SK-N-SH treated with all-trans-retinoic acid at 6 μM for 48 hours (cell line): ENCODE measurements around the gene BACH1.

Experiments used
- ATAC-seq: fragments of 200-7000 bp; cut with Tn5 transposase; 3 replicates; pipeline ENCODE4 v1.9.1; 2020; ENCODE audit warnings: mild to moderate bottlenecking, moderate library complexity
- ARNTL ChIP-seq: fragments of 450-650 bp; formaldehyde crosslinking; IDR thresholded peaks from 2 replicates; pipeline ENCODE4 v1.5.0; 2020; ENCODE audit warnings: low read depth, mild to moderate bottlenecking, moderate library complexity, borderline replicate concordance
- BACH2 ChIP-seq: fragments of 250-450 bp; sonication (Bioruptor Pico); IDR thresholded peaks from 2 replicates; pipeline ENCODE4 v1.9.0; 2021; ENCODE audit warnings: mild to moderate bottlenecking, borderline replicate concordance
- ESRRG ChIP-seq: fragments of 250-450 bp; sonication (Bioruptor Pico); IDR thresholded peaks from 2 replicates; pipeline ENCODE4 v1.6.1; 2021; ENCODE audit warnings: mild to moderate bottlenecking
- GLIS3 ChIP-seq: fragments of 250-450 bp; sonication (Bioruptor Pico); IDR thresholded peaks from 2 replicates; pipeline ENCODE4 v1.5.0; 2020; ENCODE audit warnings: mild to moderate bottlenecking, moderate library complexity
- ISL1 ChIP-seq: fragments of 250-450 bp; sonication (Bioruptor Pico); IDR thresholded peaks from 2 replicates; pipeline ENCODE4 v2.1.2; 2022; ENCODE audit warnings: mild to moderate bottlenecking, moderate library complexity
- OSR1 ChIP-seq: fragments of 250-450 bp; sonication (Bioruptor Pico); IDR thresholded peaks from 2 replicates; pipeline ENCODE4 v1.8.0; 2022; ENCODE audit warnings: moderate library complexity, mild to moderate bottlenecking, inconsistent platforms
- PPARA ChIP-seq: fragments of 250-450 bp; sonication (Bioruptor Pico); IDR thresholded peaks from 2 replicates; pipeline ENCODE4 v1.5.0; 2020; ENCODE audit warnings: mild to moderate bottlenecking, borderline replicate concordance
- RARB ChIP-seq: fragments of 250-450 bp; sonication (Bioruptor Pico); IDR thresholded peaks from 2 replicates; pipeline ENCODE4 v1.8.0; 2021; ENCODE audit warnings: mild to moderate bottlenecking, moderate library complexity
- SNAI2 ChIP-seq: fragments of 250-450 bp; sonication (Bioruptor Pico); IDR thresholded peaks from 2 replicates; pipeline ENCODE4 v1.5.0; 2020; ENCODE audit warnings: mild to moderate bottlenecking, moderate library complexity
- TCF4 ChIP-seq: fragments of 250-450 bp; sonication (Bioruptor Pico); IDR thresholded peaks from 2 replicates; pipeline ENCODE4 v1.8.0; 2021; ENCODE audit warnings: mild to moderate bottlenecking, moderate library complexity, borderline replicate concordance
- TOX ChIP-seq: fragments of 250-450 bp; sonication (Bioruptor Pico); IDR thresholded peaks from 2 replicates; pipeline ENCODE4 v1.8.0; 2021; ENCODE audit warnings: mild to moderate bottlenecking, moderate library complexity, borderline replicate concordance
- ZC3H10 ChIP-seq: fragments of 250-450 bp; sonication (Bioruptor Pico); IDR thresholded peaks from 2 replicates; pipeline ENCODE4 v1.5.1; 2021; ENCODE audit warnings: mild to moderate bottlenecking, moderate library complexity
- ZFP3 ChIP-seq: fragments of 250-450 bp; sonication (Bioruptor Pico); IDR thresholded peaks from 2 replicates; pipeline ENCODE4 v1.5.0; 2020; ENCODE audit warnings: mild to moderate bottlenecking, moderate library complexity
- ZFP30 ChIP-seq: fragments of 450-650 bp; formaldehyde crosslinking; IDR thresholded peaks from 2 replicates; pipeline ENCODE4 v1.5.0; 2022; ENCODE audit warnings: mild to moderate bottlenecking, moderate library complexity
- ZNF565 ChIP-seq: fragments of 450-650 bp; formaldehyde crosslinking; conservative IDR thresholded peaks from 2 replicates; pipeline ENCODE4 v1.5.0; 2020; ENCODE audit warnings: low read depth, mild to moderate bottlenecking, moderate library complexity
- ZNF70 ChIP-seq: fragments of 450-650 bp; formaldehyde crosslinking; IDR thresholded peaks from 2 replicates; pipeline ENCODE4 v1.5.0; 2020; ENCODE audit warnings: mild to moderate bottlenecking, moderate library complexity
- ZNF8 ChIP-seq: fragments of 450-650 bp; formaldehyde crosslinking; IDR thresholded peaks from 2 replicates; pipeline ENCODE4 v1.5.0; 2020; ENCODE audit warnings: mild to moderate bottlenecking, moderate library complexity
- TF ChIP-seq, protein P1 (sequence below): fragments of 250-450 bp; sonication (Bioruptor Pico); IDR thresholded peaks from 2 replicates; pipeline ENCODE4 v1.8.0; 2021; ENCODE audit warnings: low read depth, mild to moderate bottlenecking, moderate library complexity, borderline replicate concordance
- TF ChIP-seq, protein P2 (sequence below): fragments of 250-450 bp; sonication (Bioruptor Pico); IDR thresholded peaks from 2 replicates; pipeline ENCODE4 v1.8.0; 2020; ENCODE audit warnings: mild to moderate bottlenecking, moderate library complexity, borderline replicate concordance
- TF ChIP-seq, protein P3 (sequence below): fragments of 250-450 bp; sonication (Bioruptor Pico); IDR thresholded peaks from 2 replicates; pipeline ENCODE4 v1.5.0; 2020; ENCODE audit warnings: mild to moderate bottlenecking, moderate library complexity
- TF ChIP-seq, protein P4 (sequence below): fragments of 250-450 bp; sonication (Bioruptor Pico); IDR thresholded peaks from 2 replicates; pipeline ENCODE4 v1.5.1; 2020; ENCODE audit warnings: low read depth, mild to moderate bottlenecking, moderate library complexity
- TF ChIP-seq, protein P5 (sequence below): fragments of 250-450 bp; sonication (Bioruptor Pico); IDR thresholded peaks from 2 replicates; pipeline ENCODE4 v1.5.1; 2021; ENCODE audit warnings: mild to moderate bottlenecking, moderate library complexity

The BACH1 gene

DNA sequence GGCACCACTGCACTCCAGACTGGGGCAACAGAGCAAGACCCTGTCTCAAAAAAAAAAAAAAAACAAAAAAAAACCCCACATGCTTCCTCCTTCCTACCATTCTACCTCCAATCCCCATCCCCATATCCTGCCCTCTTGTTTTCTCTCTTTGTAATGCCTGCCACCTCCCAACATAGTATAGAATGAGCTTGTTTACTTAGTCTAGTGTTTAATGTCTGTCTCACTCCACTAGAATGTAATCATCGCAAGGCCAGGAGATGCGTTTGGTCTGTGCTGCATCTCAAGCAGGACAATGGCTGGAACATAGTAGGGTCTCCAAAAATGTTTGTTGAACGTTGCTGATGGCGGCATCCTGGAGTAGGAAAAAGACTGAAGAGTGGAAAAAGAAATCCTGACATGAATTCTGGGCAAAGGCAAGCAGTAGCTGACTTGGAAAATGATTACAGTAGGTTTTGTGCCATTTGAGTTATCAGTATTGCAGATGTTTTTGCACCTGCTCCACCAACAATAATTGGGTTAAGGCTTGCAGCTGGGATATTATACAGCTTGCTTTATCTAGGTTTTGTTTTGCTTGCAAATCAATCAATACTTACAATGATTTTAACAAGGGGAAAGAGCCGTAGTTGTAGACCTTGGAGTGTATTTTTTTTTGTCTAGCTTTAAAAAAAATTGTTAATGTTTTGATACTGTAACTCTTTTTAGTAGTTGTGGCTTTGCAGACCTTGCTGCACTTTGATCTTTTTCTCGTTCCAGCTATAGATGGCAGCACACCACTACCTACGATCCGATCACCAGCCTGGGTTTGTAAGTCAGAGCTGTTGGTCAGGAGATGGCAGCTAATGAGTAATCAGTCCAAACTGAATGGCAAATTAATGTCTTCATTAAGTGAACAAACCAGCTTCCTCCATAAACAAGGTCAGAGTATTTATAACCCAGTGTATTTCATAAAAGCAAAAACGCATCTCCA, 62.4 kb downstream of the BACH1 start:
- no peak for ATAC-seq

DNA sequence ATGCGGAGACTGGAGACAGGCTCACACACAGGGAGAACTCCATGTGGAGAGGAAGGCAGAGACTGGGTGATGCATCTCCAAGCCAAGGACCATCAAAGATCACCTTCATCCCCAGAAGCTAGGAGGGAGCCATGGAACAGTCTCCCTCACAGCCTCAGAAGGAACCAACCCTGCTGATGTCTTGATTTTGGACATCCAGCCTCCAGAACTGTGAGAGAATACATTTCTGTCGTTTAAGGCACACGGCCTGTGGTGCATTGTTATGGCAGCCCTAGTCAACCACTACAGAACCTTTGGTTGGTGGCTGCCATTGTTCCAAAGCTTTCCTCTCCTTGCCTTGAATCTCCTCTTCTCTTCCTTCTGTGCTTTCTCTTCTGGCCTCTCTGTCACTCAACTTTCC, 64.0 kb downstream of the BACH1 start:
- no peak for TF ChIP-seq ISL1 (CRISPR knock-in tag)
- no peak for TF ChIP-seq SNAI2 (CRISPR knock-in tag)
- TF ChIP-seq ZFP3, result no peak
- TF ChIP-seq RARB (CRISPR knock-in tag), result no peak
- TF ChIP-seq, protein P1, sequence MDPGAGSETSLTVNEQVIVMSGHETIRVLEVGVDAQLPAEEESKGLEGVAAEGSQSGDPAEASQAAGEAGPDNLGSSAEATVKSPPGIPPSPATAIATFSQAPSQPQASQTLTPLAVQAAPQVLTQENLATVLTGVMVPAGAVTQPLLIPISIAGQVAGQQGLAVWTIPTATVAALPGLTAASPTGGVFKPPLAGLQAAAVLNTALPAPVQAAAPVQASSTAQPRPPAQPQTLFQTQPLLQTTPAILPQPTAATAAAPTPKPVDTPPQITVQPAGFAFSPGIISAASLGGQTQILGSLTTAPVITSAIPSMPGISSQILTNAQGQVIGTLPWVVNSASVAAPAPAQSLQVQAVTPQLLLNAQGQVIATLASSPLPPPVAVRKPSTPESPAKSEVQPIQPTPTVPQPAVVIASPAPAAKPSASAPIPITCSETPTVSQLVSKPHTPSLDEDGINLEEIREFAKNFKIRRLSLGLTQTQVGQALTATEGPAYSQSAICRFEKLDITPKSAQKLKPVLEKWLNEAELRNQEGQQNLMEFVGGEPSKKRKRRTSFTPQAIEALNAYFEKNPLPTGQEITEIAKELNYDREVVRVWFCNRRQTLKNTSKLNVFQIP (CRISPR knock-in tag), result no peak
- TF ChIP-seq, protein P2, sequence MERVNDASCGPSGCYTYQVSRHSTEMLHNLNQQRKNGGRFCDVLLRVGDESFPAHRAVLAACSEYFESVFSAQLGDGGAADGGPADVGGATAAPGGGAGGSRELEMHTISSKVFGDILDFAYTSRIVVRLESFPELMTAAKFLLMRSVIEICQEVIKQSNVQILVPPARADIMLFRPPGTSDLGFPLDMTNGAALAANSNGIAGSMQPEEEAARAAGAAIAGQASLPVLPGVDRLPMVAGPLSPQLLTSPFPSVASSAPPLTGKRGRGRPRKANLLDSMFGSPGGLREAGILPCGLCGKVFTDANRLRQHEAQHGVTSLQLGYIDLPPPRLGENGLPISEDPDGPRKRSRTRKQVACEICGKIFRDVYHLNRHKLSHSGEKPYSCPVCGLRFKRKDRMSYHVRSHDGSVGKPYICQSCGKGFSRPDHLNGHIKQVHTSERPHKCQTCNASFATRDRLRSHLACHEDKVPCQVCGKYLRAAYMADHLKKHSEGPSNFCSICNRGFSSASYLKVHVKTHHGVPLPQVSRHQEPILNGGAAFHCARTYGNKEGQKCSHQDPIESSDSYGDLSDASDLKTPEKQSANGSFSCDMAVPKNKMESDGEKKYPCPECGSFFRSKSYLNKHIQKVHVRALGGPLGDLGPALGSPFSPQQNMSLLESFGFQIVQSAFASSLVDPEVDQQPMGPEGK (CRISPR knock-in tag), result no peak
- TF ChIP-seq ZNF565 (CRISPR knock-in tag), result no peak
- TF ChIP-seq PPARA (CRISPR knock-in tag), result no peak
- TF ChIP-seq BACH2 (CRISPR knock-in tag), result no peak
- no peak for TF ChIP-seq ZC3H10 (CRISPR knock-in tag)
- TF ChIP-seq ARNTL (CRISPR knock-in tag), result no peak
- TF ChIP-seq ZNF8 (CRISPR knock-in tag), result no peak
- TF ChIP-seq TOX (CRISPR knock-in tag), result no peak
- TF ChIP-seq, protein P3, sequence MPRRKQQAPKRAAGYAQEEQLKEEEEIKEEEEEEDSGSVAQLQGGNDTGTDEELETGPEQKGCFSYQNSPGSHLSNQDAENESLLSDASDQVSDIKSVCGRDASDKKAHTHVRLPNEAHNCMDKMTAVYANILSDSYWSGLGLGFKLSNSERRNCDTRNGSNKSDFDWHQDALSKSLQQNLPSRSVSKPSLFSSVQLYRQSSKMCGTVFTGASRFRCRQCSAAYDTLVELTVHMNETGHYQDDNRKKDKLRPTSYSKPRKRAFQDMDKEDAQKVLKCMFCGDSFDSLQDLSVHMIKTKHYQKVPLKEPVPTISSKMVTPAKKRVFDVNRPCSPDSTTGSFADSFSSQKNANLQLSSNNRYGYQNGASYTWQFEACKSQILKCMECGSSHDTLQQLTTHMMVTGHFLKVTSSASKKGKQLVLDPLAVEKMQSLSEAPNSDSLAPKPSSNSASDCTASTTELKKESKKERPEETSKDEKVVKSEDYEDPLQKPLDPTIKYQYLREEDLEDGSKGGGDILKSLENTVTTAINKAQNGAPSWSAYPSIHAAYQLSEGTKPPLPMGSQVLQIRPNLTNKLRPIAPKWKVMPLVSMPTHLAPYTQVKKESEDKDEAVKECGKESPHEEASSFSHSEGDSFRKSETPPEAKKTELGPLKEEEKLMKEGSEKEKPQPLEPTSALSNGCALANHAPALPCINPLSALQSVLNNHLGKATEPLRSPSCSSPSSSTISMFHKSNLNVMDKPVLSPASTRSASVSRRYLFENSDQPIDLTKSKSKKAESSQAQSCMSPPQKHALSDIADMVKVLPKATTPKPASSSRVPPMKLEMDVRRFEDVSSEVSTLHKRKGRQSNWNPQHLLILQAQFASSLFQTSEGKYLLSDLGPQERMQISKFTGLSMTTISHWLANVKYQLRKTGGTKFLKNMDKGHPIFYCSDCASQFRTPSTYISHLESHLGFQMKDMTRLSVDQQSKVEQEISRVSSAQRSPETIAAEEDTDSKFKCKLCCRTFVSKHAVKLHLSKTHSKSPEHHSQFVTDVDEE (CRISPR knock-in tag), result no peak
- TF ChIP-seq ZFP30 (CRISPR knock-in tag), result no peak
- TF ChIP-seq, protein P4, sequence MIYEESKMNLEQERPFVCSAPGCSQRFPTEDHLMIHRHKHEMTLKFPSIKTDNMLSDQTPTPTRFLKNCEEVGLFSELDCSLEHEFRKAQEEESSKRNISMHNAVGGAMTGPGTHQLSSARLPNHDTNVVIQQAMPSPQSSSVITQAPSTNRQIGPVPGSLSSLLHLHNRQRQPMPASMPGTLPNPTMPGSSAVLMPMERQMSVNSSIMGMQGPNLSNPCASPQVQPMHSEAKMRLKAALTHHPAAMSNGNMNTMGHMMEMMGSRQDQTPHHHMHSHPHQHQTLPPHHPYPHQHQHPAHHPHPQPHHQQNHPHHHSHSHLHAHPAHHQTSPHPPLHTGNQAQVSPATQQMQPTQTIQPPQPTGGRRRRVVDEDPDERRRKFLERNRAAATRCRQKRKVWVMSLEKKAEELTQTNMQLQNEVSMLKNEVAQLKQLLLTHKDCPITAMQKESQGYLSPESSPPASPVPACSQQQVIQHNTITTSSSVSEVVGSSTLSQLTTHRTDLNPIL (CRISPR knock-in tag), result no peak
- TF ChIP-seq TCF4, result no peak
- TF ChIP-seq ZNF70, result no peak
- TF ChIP-seq, protein P5, sequence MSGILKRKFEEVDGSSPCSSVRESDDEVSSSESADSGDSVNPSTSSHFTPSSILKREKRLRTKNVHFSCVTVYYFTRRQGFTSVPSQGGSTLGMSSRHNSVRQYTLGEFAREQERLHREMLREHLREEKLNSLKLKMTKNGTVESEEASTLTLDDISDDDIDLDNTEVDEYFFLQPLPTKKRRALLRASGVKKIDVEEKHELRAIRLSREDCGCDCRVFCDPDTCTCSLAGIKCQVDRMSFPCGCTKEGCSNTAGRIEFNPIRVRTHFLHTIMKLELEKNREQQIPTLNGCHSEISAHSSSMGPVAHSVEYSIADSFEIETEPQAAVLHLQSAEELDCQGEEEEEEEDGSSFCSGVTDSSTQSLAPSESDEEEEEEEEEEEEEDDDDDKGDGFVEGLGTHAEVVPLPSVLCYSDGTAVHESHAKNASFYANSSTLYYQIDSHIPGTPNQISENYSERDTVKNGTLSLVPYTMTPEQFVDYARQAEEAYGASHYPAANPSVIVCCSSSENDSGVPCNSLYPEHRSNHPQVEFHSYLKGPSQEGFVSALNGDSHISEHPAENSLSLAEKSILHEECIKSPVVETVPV (CRISPR knock-in tag), result no peak
- TF ChIP-seq OSR1 (CRISPR knock-in tag), result no peak
- no peak for ATAC-seq

More for the DNA sequence above, 62.4 kb downstream of the BACH1 start:
- TF ChIP-seq TOX (CRISPR knock-in tag) (no peak), ZNF70 (no peak)

DNA sequence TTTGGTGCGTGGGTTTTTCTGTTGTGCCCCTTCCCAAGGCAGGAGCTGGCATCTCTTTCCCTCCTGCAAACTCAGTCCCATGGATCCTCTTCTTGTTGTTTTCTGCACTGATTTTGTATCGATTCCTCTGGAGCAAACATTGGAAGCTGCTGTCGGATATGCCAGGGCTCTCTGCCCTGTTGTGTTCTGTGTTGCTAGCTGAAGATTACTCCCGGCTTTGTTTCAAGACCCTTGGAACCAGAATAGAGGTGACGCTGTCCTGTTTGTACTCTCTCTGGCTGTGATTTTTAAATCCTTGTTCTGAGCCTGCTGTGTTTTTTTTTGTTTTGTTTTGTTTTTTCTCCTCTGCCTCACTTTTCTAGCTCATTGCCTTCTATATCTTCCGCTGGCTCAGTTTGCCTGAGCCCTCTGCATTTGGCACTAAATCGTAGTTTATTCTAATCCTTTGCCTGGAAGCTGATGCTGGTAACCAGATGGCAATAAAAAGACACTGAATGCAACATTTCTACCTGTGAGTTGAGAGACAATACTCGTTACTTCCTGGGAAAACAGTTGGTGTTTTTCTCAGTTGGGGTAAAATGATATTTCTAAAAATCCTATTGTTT, 67.0 kb downstream of the BACH1 start:
- no peak for ATAC-seq
- TF ChIP-seq ZFP3 (no peak), ZC3H10 (CRISPR knock-in tag) (no peak), ARNTL (CRISPR knock-in tag) (no peak), ZNF565 (CRISPR knock-in tag) (no peak), GLIS3 (CRISPR knock-in tag) (no peak), ZNF70 (no peak), PPARA (CRISPR knock-in tag) (no peak), ESRRG (CRISPR knock-in tag) (no peak), SNAI2 (CRISPR knock-in tag) (no peak), ZNF8 (CRISPR knock-in tag) (no peak)
- TF ChIP-seq, protein P2 (CRISPR knock-in tag), result no peak
- TF ChIP-seq, protein P4 (CRISPR knock-in tag), result no peak
